ENCODE results near the gene POU5F1. TPM values are rescaled to one million over a fixed set of nuclear protein-coding genes. Genes with fewer than 3 reads are reported as not detected.

POU5F1 gene
- total and polyA plus RNA-seq, 2 of the 4 experiments (the other 2 are of a cell fraction) = not detected

GRCh38 chr6:31169123-31169857 is 1.2 kb downstream of the POU5F1 start:
- H3K23ac ChIP-seq (ENCODE audit: low read depth, low read length) = no peak overlapping the region
- ChIA-PET CTCF (no interaction called here), POLR2A (ENCODE audit: unreplicated experiment) (no interaction called here)
- no peak overlapping the region for H2AK9ac ChIP-seq (replicated peaks; ENCODE audit: low read depth, low read length, poor library complexity)
- no TSS peak for BruUV-seq (replicated peaks)
- 68% methylated on average over 6 of the region's 10 CpGs; no CpG with 5 or more reads in 1 of the 2 experiments for WGBS, 2 experiments (ENCODE audit: extremely low coverage in 2 of 2, insufficient read length in 1 of 2)
- H3K9ac ChIP-seq (ENCODE audit: low read depth, low read length) = no peak overlapping the region
- H2BK15ac ChIP-seq (ENCODE audit: low read depth, low read length) = no peak overlapping the region
- no peak overlapping the region for H3K56ac ChIP-seq (ENCODE audit: extremely low read depth, insufficient read depth, low read length)
- H3K4ac ChIP-seq (ENCODE audit: low read depth, low read length) = no peak overlapping the region
- H3K9me1 ChIP-seq (ENCODE audit: insufficient read depth, low read length) = peaks cover 4% of the 10 kb centered on the region; the same call in 1 of the 2 replicates
- no peak overlapping the region for H2BK20ac ChIP-seq (ENCODE audit: low read depth, low read length)
- no peak overlapping the region for H4K5ac ChIP-seq (ENCODE audit: low read depth, low read length)
- H3K14ac ChIP-seq (replicated peaks; ENCODE audit: low read depth, low read length) = no peak overlapping the region
- H2BK5ac ChIP-seq (ENCODE audit: low read depth, low read length, poor library complexity, severe bottlenecking) = no peak overlapping the region
- TF ChIP-seq SMC3 (IDR thresholded peaks at IDR 0.05; ENCODE audit: low read depth, low read length) (no peak), CHD1 (IDR thresholded peaks at IDR 0.05; ENCODE audit: low read depth, low read length) (no peak), MAFK (IDR thresholded peaks at IDR 0.05; ENCODE audit: low read depth, low read length) (no peak), CEBPB (IDR thresholded peaks at IDR 0.05; ENCODE audit: low read depth, low read length) (no peak), POLR2A (IDR thresholded peaks at IDR 0.05; ENCODE audit: low read depth, low read length) (no peak), ELK1 (IDR thresholded peaks at IDR 0.05; ENCODE audit: borderline replicate concordance, low read depth, low read length) (no peak), BHLHE40 (IDR thresholded peaks at IDR 0.05; ENCODE audit: low read depth, low read length) (no peak), RCOR1 (IDR thresholded peaks at IDR 0.05; ENCODE audit: insufficient replicate concordance, low read length) (no peak), FOS (IDR thresholded peaks at IDR 0.05; ENCODE audit: low read depth, low read length) (no peak), MXI1 (IDR thresholded peaks at IDR 0.05; ENCODE audit: borderline replicate concordance, low read depth, low read length) (no peak), RFX5 (IDR thresholded peaks at IDR 0.05; ENCODE audit: low read depth, low read length) (no peak), MAZ (IDR thresholded peaks at IDR 0.05; ENCODE audit: borderline replicate concordance, low read depth, low read length) (no peak), CTCF (conservative IDR thresholded peaks at IDR 0.05; ENCODE audit: low read depth, low read length) (no peak), RAD21 (IDR thresholded peaks at IDR 0.05; ENCODE audit: low read length) (no peak)
- no peak overlapping the region for H3K4me2 ChIP-seq (ENCODE audit: low read depth, low read length)
- no peak overlapping the region for H3K4me3 ChIP-seq (ENCODE audit: insufficient read depth, low read depth, low read length)
- DNase-seq (no peak), ATAC-seq (ENCODE audit: low read depth) (no peak)
- H2BK120ac ChIP-seq (ENCODE audit: low read depth, low read length) = no peak overlapping the region
- no peak overlapping the region for H3K18ac ChIP-seq (ENCODE audit: low read depth, low read length)
- dilution Hi-C loops (cut with HindIII; ENCODE audit: low sequenced_read_pairs, unreplicated experiment) (no loop called here), intact Hi-C loops (cut with micrococcal nuclease) (no loop called here), in situ Hi-C loops (cut with MboI; ENCODE audit: low sequenced_read_pairs) (no loop called here)
- H4K20me1 ChIP-seq (ENCODE audit: insufficient read depth, low read length) = no peaks in the 10 kb centered on the region
- H4K8ac ChIP-seq (ENCODE audit: low read depth in 2 of 2, low read length in 2 of 2) = no peak overlapping the region
- H3K27me3 ChIP-seq (ENCODE audit: control insufficient read depth, insufficient read depth, low read length) = no peaks in the 10 kb centered on the region
- H3K4me1 ChIP-seq (ENCODE audit: control insufficient read depth, insufficient read depth, low read length) = 0 out of 2 replicates have a peak, but pooled peaks cover 2% of the 10 kb centered on the region
- H4K91ac ChIP-seq (ENCODE audit: insufficient read depth, low read depth, low read length) = no peak overlapping the region
- peak overlapping the region; percentile 2 for H2AFZ ChIP-seq (replicated peaks; ENCODE audit: low read length, poor library complexity)
- no peaks in the 10 kb centered on the region for H3K9me3 ChIP-seq (ENCODE audit: control insufficient read depth, insufficient read depth, low read length)
- no peaks in the 10 kb centered on the region; the same call in 1 of the 2 replicates for H3K36me3 ChIP-seq (ENCODE audit: control insufficient read depth, insufficient read depth, low read length)
- H3K79me1 ChIP-seq (ENCODE audit: low read depth in 1 of 2, low read length in 2 of 2) = no peaks in the 10 kb centered on the region
- H3K27ac ChIP-seq (ENCODE audit: insufficient read depth, low read length) = no peak overlapping the region
- no peak overlapping the region for H2AK5ac ChIP-seq (ENCODE audit: low read depth, low read length)
